AG10803 (cell line): Measurements from ENCODE around the gene EGFL8.
"Not testable (repeated sequence)": the region's sequence is repeated elsewhere in the genome, so short reads cannot be mapped to it uniquely, and the experiment has no call there.

Experiments used
- DNase-seq: peaks from one replicate; pipeline ENCODE4 v3.0.0; 2010; ENCODE audit warnings: low read depth
- H3K4me3 ChIP-seq: 2 replicates; pipeline ENCODE4 v1.5.1; 2011; ENCODE audit warnings: mild to moderate bottlenecking, low read length, control low read depth
- TF ChIP-seq, protein P1 (sequence below): conservative IDR thresholded peaks from 2 replicates; pipeline ENCODE4 v1.5.1; 2011; ENCODE audit warnings: mild to moderate bottlenecking, low read length, control low read depth, inconsistent platforms

The EGFL8 gene

GRCh38 chr6:32200711-32201475 lies 36.5 kb downstream of the EGFL8 start:
- H3K4me3 ChIP-seq: no peak overlapping the region
- no peak for DNase-seq
- TF ChIP-seq, protein P1, sequence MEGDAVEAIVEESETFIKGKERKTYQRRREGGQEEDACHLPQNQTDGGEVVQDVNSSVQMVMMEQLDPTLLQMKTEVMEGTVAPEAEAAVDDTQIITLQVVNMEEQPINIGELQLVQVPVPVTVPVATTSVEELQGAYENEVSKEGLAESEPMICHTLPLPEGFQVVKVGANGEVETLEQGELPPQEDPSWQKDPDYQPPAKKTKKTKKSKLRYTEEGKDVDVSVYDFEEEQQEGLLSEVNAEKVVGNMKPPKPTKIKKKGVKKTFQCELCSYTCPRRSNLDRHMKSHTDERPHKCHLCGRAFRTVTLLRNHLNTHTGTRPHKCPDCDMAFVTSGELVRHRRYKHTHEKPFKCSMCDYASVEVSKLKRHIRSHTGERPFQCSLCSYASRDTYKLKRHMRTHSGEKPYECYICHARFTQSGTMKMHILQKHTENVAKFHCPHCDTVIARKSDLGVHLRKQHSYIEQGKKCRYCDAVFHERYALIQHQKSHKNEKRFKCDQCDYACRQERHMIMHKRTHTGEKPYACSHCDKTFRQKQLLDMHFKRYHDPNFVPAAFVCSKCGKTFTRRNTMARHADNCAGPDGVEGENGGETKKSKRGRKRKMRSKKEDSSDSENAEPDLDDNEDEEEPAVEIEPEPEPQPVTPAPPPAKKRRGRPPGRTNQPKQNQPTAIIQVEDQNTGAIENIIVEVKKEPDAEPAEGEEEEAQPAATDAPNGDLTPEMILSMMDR: no peak

DNA sequence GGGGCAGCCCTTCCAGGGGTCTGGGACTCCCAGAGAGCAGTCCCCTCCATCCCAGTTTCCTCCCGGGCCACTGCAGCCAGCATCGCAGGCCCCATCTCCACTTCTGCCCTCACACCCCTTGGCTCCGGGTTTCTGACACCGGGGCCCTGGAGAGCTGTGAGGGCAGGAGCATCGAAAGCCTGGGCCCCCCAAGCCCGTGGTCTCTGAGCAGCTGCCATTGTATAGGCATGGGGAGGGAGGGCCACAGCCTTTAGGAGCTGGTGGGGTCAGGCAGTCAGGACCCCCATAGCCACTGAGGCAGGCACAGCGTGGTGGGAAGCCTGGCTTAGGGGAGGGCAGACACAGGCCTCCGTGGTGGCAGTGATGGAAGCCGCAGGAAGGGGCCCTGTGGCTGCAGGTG lies 37.8 kb downstream of the EGFL8 start:
- H3K4me3 ChIP-seq: no peak overlapping the region
- TF ChIP-seq, protein P1: no peak
- DNase-seq: no peak

- TF ChIP-seq, protein P1: no peak
- DNase-seq: no peak
- H3K4me3 ChIP-seq: no peak overlapping the region
Observed at GRCh38 chr6:32203426-32204267, 39.3 kb downstream of the EGFL8 start.

- TF ChIP-seq, protein P1: no peak
- H3K4me3 ChIP-seq: no peak overlapping the region
- DNase-seq: no peak
Observed at GRCh38 chr6:32204268-32204715, 39.9 kb downstream of the EGFL8 start.

DNA sequence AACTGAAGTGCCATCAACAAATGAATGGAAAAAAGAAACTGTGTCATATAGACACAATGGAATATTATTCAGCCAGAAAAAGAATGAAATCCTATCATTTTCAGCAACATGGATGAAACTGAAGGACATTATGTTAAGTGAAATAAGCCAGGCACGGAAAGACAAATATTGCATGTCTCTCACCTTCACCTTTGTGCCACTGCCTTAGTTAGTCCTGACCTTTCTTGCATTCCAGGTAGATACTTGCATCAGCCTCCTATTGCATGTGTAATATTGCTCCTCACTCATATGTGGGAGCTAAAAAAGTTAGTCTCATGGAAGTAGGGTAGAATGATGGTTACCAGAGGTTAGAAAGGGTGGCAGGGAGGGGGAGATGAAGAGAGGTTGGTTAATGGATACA lies 44.6 kb downstream of the EGFL8 start:
- no peak overlapping the region for H3K4me3 ChIP-seq
- TF ChIP-seq, protein P1: no peak

GRCh38 chr6:32210191-32210601 lies 45.8 kb downstream of the EGFL8 start:
- DNase-seq: no peak
- TF ChIP-seq, protein P1: no peak

More for the DNA sequence above, 44.6 kb downstream of the EGFL8 start:
- DNase-seq: no peak

DNA sequence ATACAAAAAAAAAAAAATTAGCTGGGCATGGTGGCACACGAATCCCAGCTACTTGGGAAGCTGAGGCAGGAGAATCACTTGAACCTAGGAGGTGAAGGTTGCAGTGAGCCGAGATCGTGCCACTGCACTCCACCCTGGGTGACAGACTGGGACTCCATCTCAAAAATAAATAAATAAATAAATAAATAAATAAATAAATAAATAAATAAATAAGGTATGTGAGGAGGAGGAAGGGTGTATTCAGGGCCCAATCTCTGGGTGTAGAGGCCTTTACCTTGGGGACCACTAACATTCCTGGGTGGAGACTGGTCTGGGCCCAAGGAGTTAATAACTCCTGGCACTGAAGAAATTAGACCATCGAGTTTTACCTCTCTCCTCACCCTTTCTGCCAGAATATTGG lies 47.0 kb downstream of the EGFL8 start:
- not testable (repeated sequence) for H3K4me3 ChIP-seq, DNase-seq

More at GRCh38 chr6:32210191-32210601, 45.8 kb downstream of the EGFL8 start:
- H3K4me3 ChIP-seq: no peak overlapping the region
